Measurements from ENCODE around the gene GLT8D2. TPM values are rescaled to one million over a fixed set of nuclear protein-coding genes. Genes with fewer than 3 reads are reported as not detected.

The GLT8D2 gene
- total and polyA plus RNA-seq, 2 experiments from 2014 or later: 24.8 to 29.2 TPM

DNA sequence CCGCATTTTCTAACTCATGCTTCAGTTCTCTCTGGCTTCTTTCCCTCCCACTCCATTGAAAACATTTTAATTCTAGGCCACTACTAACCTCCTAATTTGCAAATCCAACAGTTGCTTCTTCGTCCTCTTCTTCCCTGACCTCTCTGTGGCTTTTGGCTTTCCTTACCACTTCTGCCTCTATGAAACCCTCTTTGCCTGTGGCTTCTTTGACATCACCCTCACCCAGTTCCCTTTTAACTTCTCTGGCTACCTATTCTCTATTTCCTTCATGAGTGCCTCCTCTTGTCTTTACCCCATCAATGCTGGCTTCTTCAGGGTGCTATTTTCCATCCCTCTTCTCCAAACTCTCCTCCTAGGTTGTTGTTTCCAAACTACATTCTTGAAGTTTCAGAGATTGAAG, 10.0 kb upstream of the GLT8D2 start:
- no peak for TF ChIP-seq EZH2phosphoT487 (IDR thresholded peaks at IDR 0.05; ENCODE audit: low read depth, severe bottlenecking, unreplicated experiment)
- no peak for TF ChIP-seq EZH2 (IDR thresholded peaks at IDR 0.05; ENCODE audit: borderline replicate concordance)
- no peak for TF ChIP-seq CTCF (IDR thresholded peaks at IDR 0.05; ENCODE audit: poor library complexity)
- Histone ChIP-seq H3K9me3 (ENCODE audit: low read depth) (no peaks in the 10 kb centered on the region), H3K27ac (no peak overlapping the region), H2AFZ (no peak overlapping the region), H3K4me3 (no peak overlapping the region), H3K9me2 (replicated peaks; ENCODE audit: insufficient read depth) (no peaks in the 10 kb centered on the region), H3K36me3 (replicated peaks; ENCODE audit: insufficient read depth, low read depth) (no peaks in the 10 kb centered on the region), H3K27me3 (peaks cover 7% of the 10 kb centered on the region), H3K4me1 (ENCODE audit: insufficient read depth) (peaks cover 6% of the 10 kb centered on the region), H3K4me2 (no peak overlapping the region), H4K20me1 (ENCODE audit: insufficient read depth, poor library complexity, severe bottlenecking) (no peaks in the 10 kb centered on the region), H3K79me2 (peaks cover 3% of the 10 kb centered on the region)
- no peak for DNase-seq (ENCODE audit: low spot score)
- WGBS (ENCODE audit: low lambda C conversion rate, missing lambda C conversion rate): 82% methylated on average over 2 of the region's 2 CpGs

- Histone ChIP-seq H3K79me2 (no peaks in the 10 kb centered on the region), H3K27ac (no peak overlapping the region), H4K20me1 (ENCODE audit: insufficient read depth, poor library complexity, severe bottlenecking) (no peaks in the 10 kb centered on the region), H3K36me3 (replicated peaks; ENCODE audit: insufficient read depth, low read depth) (no peaks in the 10 kb centered on the region), H3K4me2 (no peak overlapping the region), H3K27me3 (peaks cover 7% of the 10 kb centered on the region), H3K4me3 (no peak overlapping the region), H3K9me2 (replicated peaks; ENCODE audit: insufficient read depth) (no peaks in the 10 kb centered on the region), H3K4me1 (ENCODE audit: insufficient read depth) (peaks cover 6% of the 10 kb centered on the region), H2AFZ (no peak overlapping the region), H3K9me3 (ENCODE audit: low read depth) (no peaks in the 10 kb centered on the region)
- no peak for DNase-seq (ENCODE audit: low spot score)
- TF ChIP-seq EZH2phosphoT487 (IDR thresholded peaks at IDR 0.05; ENCODE audit: low read depth, severe bottlenecking, unreplicated experiment) (no peak), EZH2 (IDR thresholded peaks at IDR 0.05; ENCODE audit: borderline replicate concordance) (no peak), CTCF (IDR thresholded peaks at IDR 0.05; ENCODE audit: poor library complexity) (no peak)
- WGBS (ENCODE audit: low lambda C conversion rate, missing lambda C conversion rate): 85% methylated on average over 4 of the region's 4 CpGs
These were observed 8.8 kb upstream of the GLT8D2 start for GRCh38 chr12:104058802-104059201.

GRCh38 chr12:104057771-104058197, 7.8 kb upstream of the GLT8D2 start:
- TF ChIP-seq EZH2 (IDR thresholded peaks at IDR 0.05; ENCODE audit: borderline replicate concordance): no peak
- TF ChIP-seq EZH2phosphoT487 (IDR thresholded peaks at IDR 0.05; ENCODE audit: low read depth, severe bottlenecking, unreplicated experiment): no peak
- peak; percentile 59 for TF ChIP-seq CTCF (IDR thresholded peaks at IDR 0.05; ENCODE audit: poor library complexity)
- no peak overlapping the region for H3K27ac ChIP-seq
- H2AFZ ChIP-seq: no peak overlapping the region
- no peak overlapping the region for H3K4me3 ChIP-seq
- H3K4me1 ChIP-seq (ENCODE audit: insufficient read depth): no peaks in the 10 kb centered on the region
- no peak overlapping the region for H3K4me2 ChIP-seq
- no peaks in the 10 kb centered on the region for H3K9me2 ChIP-seq (replicated peaks; ENCODE audit: insufficient read depth)
- WGBS (ENCODE audit: low lambda C conversion rate, missing lambda C conversion rate): 0% methylated on average over 1 of the region's 1 CpG
- no peak for DNase-seq (ENCODE audit: low spot score)
- no peaks in the 10 kb centered on the region for H4K20me1 ChIP-seq (ENCODE audit: insufficient read depth, poor library complexity, severe bottlenecking)
- no peaks in the 10 kb centered on the region for H3K79me2 ChIP-seq
- no peaks in the 10 kb centered on the region for H3K36me3 ChIP-seq (replicated peaks; ENCODE audit: insufficient read depth, low read depth)
- H3K9me3 ChIP-seq (ENCODE audit: low read depth): no peaks in the 10 kb centered on the region
- peaks cover 7% of the 10 kb centered on the region for H3K27me3 ChIP-seq
